ENCODE data around the gene CACNG3. TPM values are rescaled to one million over a fixed set of nuclear protein-coding genes. Genes with fewer than 3 reads are reported as not detected.

The CACNG3 gene
- total and polyA plus RNA-seq, 2 donors (not counting 1 experiment from before 2014, with no cell fraction given), result not detected

- no CpG with 5 or more reads among the region's 2 CpGs for WGBS (ENCODE audit: insufficient coverage)
- no peak overlapping the region for H3K4me2 ChIP-seq (replicated peaks; ENCODE audit: low read depth, low read length, poor library complexity, severe bottlenecking)
- no peaks in the 10 kb centered on the region for H4K20me1 ChIP-seq (ENCODE audit: control insufficient read depth, insufficient read depth, low read length, poor library complexity, severe bottlenecking)
- no peak overlapping the region for H3K4me3 ChIP-seq (ENCODE audit: control extremely low read depth in 1 of 5, extremely low read depth in 1 of 5, insufficient read depth in 1 of 5, low read depth in 2 of 5, low read length in 4 of 5)
- CTCF ChIA-PET, result no interaction called here
- H3K9me3 ChIP-seq (ENCODE audit: control extremely low read depth in 1 of 3, control insufficient read depth in 2 of 3, insufficient read depth in 1 of 3, low read length in 2 of 3), result no peaks in the 10 kb centered on the region
- no peaks in the 10 kb centered on the region for H3K36me3 ChIP-seq (replicated peaks in 1 of 2; ENCODE audit: control extremely low read depth in 1 of 2, control insufficient read depth in 1 of 2, extremely low read depth in 1 of 2, insufficient read depth in 2 of 2, low read length in 1 of 2)
- no peak for TF ChIP-seq EZH2 (IDR thresholded peaks at IDR 0.05; ENCODE audit: borderline replicate concordance, insufficient read depth, low read depth, low read length, poor library complexity, severe bottlenecking)
- TF ChIP-seq CTCF (IDR thresholded peaks at IDR 0.05), result no peak
- no peak overlapping the region for H2AFZ ChIP-seq (ENCODE audit: insufficient read depth, low read depth, low read length, poor library complexity, severe bottlenecking)
- no peaks in the 10 kb centered on the region for H3K4me1 ChIP-seq (ENCODE audit: control insufficient read depth in 2 of 2, insufficient read depth in 2 of 2, low read length in 2 of 2)
- H3K27ac Mint-ChIP-seq, result no peak overlapping the region
- H3K79me2 ChIP-seq (ENCODE audit: control insufficient read depth, insufficient read depth, low read length), result no peaks in the 10 kb centered on the region
- intact Hi-C loops (cut with micrococcal nuclease), result no loop called here
- no peak overlapping the region for H3K4me3 Mint-ChIP-seq
- peaks cover 0 to 12% (median 9%) of the 10 kb centered on the region in 4 experiments for H3K27me3 ChIP-seq (replicated peaks in 1 of 4; ENCODE audit: control extremely low read depth in 1 of 4, control insufficient read depth in 3 of 4, insufficient read depth in 4 of 4, low read length in 3 of 4)
- H3K27me3 Mint-ChIP-seq, result peaks cover 55% of the 10 kb centered on the region
- ATAC-seq (ENCODE audit: low read depth) (no peak), DNase-seq (no peak)
- POLR2A ChIA-PET, result no interaction called here
- no peak overlapping the region for H3K9ac ChIP-seq (ENCODE audit: low read length)
- H3K4me1 Mint-ChIP-seq, result no peaks in the 10 kb centered on the region
- H3K9me3 Mint-ChIP-seq (ENCODE audit: insufficient read depth), result no peaks in the 10 kb centered on the region
- no peak overlapping the region for H3K27ac ChIP-seq (ENCODE audit: low read length in 2 of 2)
These were observed 19.3 kb downstream of the CACNG3 start for GRCh38 chr16:24275413-24275812.

GRCh38 chr16:24279982-24280515, 23.9 kb downstream of the CACNG3 start:
- 80% methylated on average over 4 of the region's 8 CpGs for WGBS (ENCODE audit: insufficient coverage)
- Histone ChIP-seq H3K27ac (ENCODE audit: low read length in 2 of 2) (no peak overlapping the region), H3K9ac (ENCODE audit: low read length) (no peak overlapping the region), H3K36me3 (replicated peaks in 1 of 2; ENCODE audit: control extremely low read depth in 1 of 2, control insufficient read depth in 1 of 2, extremely low read depth in 1 of 2, insufficient read depth in 2 of 2, low read length in 1 of 2) (no peaks in the 10 kb centered on the region), H3K4me2 (replicated peaks; ENCODE audit: low read depth, low read length, poor library complexity, severe bottlenecking) (no peak overlapping the region), H3K9me3 (ENCODE audit: control extremely low read depth in 1 of 3, control insufficient read depth in 2 of 3, insufficient read depth in 1 of 3, low read length in 2 of 3) (no peaks in the 10 kb centered on the region), H3K27me3 (replicated peaks in 1 of 4; ENCODE audit: control extremely low read depth in 1 of 4, control insufficient read depth in 3 of 4, insufficient read depth in 4 of 4, low read length in 3 of 4) (peaks cover 0 to 11% (median 7%) of the 10 kb centered on the region in 4 experiments), H3K79me2 (ENCODE audit: control insufficient read depth, insufficient read depth, low read length) (no peaks in the 10 kb centered on the region), H3K4me3 (ENCODE audit: control extremely low read depth in 1 of 5, extremely low read depth in 1 of 5, insufficient read depth in 1 of 5, low read depth in 2 of 5, low read length in 4 of 5) (no peak overlapping the region), H2AFZ (ENCODE audit: insufficient read depth, low read depth, low read length, poor library complexity, severe bottlenecking) (no peak overlapping the region), H4K20me1 (ENCODE audit: control insufficient read depth, insufficient read depth, low read length, poor library complexity, severe bottlenecking) (no peaks in the 10 kb centered on the region), H3K4me1 (ENCODE audit: control insufficient read depth in 2 of 2, insufficient read depth in 2 of 2, low read length in 2 of 2) (no peaks in the 10 kb centered on the region)
- Mint-ChIP-seq H3K9me3 (ENCODE audit: insufficient read depth) (no peaks in the 10 kb centered on the region), H3K4me1 (no peaks in the 10 kb centered on the region), H3K27me3 (peaks cover 33% of the 10 kb centered on the region), H3K27ac (no peak overlapping the region), H3K4me3 (no peak overlapping the region)
- intact Hi-C loops (cut with micrococcal nuclease), result no loop called here
- POLR2A ChIA-PET, result no interaction called here
- TF ChIP-seq EZH2 (IDR thresholded peaks at IDR 0.05; ENCODE audit: borderline replicate concordance, insufficient read depth, low read depth, low read length, poor library complexity, severe bottlenecking) (no peak), CTCF (IDR thresholded peaks at IDR 0.05) (no peak)
- CTCF ChIA-PET, result no interaction called here
- DNase-seq (no peak), ATAC-seq (ENCODE audit: low read depth) (no peak)
